GM12891 (cell line): ENCODE results near the gene DSCAM.
A peak's percentile ranks its signal among the peaks of the same experiment; 100 is the strongest.

ENCODE experiments used
- DNase-seq: peaks from one replicate; pipeline ENCODE4 v3.0.0; 2011; ENCODE audit warnings: low spot score; ENCODE audit not compliant: insufficient read length
- FAIRE-seq: peaks from 2 replicates; lab custom pipeline; 2011; peaks lifted over from hg19 to GRCh38; lab: Jason Lieb, UNC
- PAX5 ChIP-seq: IDR thresholded peaks from 2 replicates; pipeline ENCODE4 v1.6.1; 2011; ENCODE audit warnings: low read length, moderate library complexity, mild to moderate bottlenecking; ENCODE audit not compliant: insufficient read depth, severe bottlenecking
- POLR2A ChIP-seq: IDR thresholded peaks from 2 replicates; pipeline ENCODE4 v1.6.1; 2011; ENCODE audit warnings: low read depth, low read length, control low read depth
- POLR2AphosphoS5 ChIP-seq: IDR thresholded peaks from 2 replicates; pipeline ENCODE4 v1.6.1; 2011; ENCODE audit warnings: low read depth, low read length, control low read depth
- POU2F2 ChIP-seq: IDR thresholded peaks from 2 replicates; pipeline ENCODE4 v1.6.1; 2011; ENCODE audit warnings: low read depth, mild to moderate bottlenecking, control low read depth, low read length, moderate library complexity
- SPI1 ChIP-seq: IDR thresholded peaks from 2 replicates; pipeline ENCODE4 v1.6.1; 2011; ENCODE audit warnings: low read depth, low read length, control low read depth
- TAF1 ChIP-seq: IDR thresholded peaks from 2 replicates; pipeline ENCODE4 v1.6.1; 2011; ENCODE audit warnings: low read depth, low read length, control low read depth

Gene DSCAM

DNA sequence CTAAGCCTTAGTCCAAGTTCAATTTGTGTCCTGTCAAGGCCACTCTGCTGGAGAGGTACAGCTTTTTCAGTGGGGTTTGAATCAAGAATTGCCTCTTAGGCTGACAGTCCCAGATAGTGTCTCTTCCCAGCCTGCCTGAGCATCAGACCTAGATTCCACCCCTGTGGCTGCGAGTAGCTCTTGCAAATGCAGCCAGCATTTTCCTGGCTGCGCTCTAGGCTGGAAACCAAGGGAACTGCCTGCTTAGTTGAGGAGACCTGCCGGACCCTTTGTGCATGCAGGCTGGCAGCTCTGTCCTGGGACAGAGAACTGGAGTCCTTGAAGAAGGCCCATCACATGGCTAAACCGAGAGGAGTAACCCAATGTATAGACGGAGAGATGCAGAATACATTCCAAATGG lies 686.0 kb downstream of the DSCAM start:
- FAIRE-seq (no peak), DNase-seq (no peak)
- TF ChIP-seq POLR2A (no peak), TAF1 (no peak), POLR2AphosphoS5 (no peak), POU2F2 (no peak), SPI1 (no peak)

DNA sequence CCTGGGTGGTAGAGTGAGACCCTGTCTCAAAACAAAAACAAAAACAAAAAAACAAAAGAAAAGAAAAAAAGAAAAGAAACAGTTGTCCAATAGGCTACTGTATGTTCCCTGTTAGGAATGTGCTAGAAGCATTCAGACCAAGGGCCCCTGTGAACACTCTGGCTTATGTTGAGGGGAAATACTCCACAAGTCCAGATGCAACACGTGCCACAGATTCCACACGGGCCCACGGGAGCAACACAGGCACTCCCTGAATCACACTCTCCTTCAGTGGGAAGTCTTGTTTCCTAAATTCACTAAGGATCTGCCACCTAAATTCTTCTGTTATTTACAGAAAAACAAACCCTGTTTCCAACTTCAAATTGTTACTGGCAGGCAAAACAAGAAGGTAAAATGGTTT lies 688.6 kb downstream of the DSCAM start:
- no peak for FAIRE-seq
- TF ChIP-seq POLR2AphosphoS5: no peak
- TF ChIP-seq POU2F2: no peak
- DNase-seq: no peak

DNA sequence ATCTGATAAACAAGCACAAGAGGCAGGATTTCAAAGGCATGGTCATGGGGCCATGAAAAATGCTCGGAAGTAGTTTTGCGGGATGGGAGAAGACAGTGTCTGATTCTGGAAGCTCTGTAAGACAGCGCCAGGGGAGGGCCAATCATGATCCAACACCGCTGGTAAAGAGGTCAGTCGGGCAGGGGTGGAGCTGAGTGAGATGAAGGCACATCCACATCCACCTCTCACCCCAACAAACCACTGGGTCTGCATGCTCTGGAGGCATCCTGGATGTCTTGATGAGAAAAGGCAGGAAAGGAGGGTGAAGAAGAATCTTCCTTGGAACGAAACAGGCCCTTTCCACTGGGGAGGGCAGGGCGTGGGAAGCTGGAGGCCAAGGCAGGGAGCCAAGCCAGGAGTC lies 691.4 kb downstream of the DSCAM start:
- DNase-seq: no peak
- FAIRE-seq: no peak
- TF ChIP-seq POU2F2: no peak
- TF ChIP-seq PAX5: no peak
- no peak for TF ChIP-seq POLR2A
- no peak for TF ChIP-seq TAF1
- TF ChIP-seq SPI1: no peak
- TF ChIP-seq POLR2AphosphoS5: no peak

GRCh38 chr21:40153351-40153750 lies 693.6 kb downstream of the DSCAM start:
- DNase-seq (no peak), FAIRE-seq (no peak)
- no peak for TF ChIP-seq POLR2AphosphoS5
- TF ChIP-seq PAX5: no peak
- TF ChIP-seq POLR2A: no peak
- TF ChIP-seq POU2F2: no peak
- TF ChIP-seq SPI1: no peak
- TF ChIP-seq TAF1: no peak

- DNase-seq (no peak), FAIRE-seq (no peak)
- TF ChIP-seq TAF1: no peak
- no peak for TF ChIP-seq POU2F2
- TF ChIP-seq POLR2AphosphoS5: no peak
- no peak for TF ChIP-seq POLR2A
- TF ChIP-seq PAX5: no peak
- TF ChIP-seq SPI1: no peak
Measured at GRCh38 chr21:40152476-40152875, 694.5 kb downstream of the DSCAM start.

DNA sequence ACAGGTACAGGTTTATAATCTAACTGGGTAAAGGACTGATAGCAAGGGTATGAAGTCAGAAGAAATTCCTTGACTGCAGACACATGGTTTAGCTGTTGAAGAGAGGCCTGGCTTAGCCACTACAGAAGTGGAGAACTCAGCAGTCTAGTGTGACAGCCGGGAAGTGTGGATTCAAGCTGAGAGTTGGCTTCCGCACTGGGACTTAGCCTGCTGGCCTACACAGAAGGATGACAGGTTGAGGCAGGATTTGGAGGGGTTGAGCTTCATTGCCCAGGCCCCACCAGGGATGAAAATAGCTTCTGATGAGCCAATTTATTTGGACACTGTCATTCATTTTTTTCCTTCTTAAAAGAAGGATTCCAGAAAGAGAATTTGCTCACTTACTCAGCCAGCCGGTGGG lies 695.3 kb downstream of the DSCAM start:
- FAIRE-seq: no peak
- no peak for DNase-seq
- no peak for TF ChIP-seq POLR2A
- no peak for TF ChIP-seq PAX5
- no peak for TF ChIP-seq TAF1
- no peak for TF ChIP-seq POU2F2
- no peak for TF ChIP-seq SPI1
- no peak for TF ChIP-seq POLR2AphosphoS5

DNA sequence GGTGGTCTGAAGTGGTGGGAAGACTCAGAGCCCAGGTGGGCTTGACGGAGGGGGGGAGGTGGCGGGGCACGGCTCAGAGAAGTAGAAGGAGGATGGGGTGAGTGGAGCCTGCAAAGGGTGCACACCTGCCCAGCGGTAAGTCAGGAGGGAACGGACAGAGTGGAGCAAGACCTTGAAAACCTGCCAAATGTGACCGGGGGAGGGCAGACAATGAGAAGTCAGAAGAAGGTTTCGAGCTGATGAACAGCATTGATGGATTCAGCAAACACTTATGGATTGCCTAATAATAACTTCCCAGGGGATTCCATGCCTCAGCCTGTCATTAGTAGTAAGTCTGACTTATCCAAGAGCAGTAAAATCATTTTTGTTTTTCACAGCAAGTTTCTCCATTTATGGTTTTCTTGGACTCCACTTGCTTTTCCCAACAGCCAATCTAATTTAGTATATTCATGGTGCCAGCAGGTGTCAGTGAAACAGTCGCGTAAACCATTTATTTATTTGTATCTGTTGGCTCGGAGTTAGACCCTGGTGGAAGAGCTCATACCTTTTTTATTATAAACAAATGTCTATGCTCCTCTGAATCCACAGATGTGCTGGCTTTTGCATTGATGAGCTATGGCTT lies 700.6 kb downstream of the DSCAM start:
- FAIRE-seq: no peak
- no peak for DNase-seq
- TF ChIP-seq POLR2A: no peak
- no peak for TF ChIP-seq SPI1
- TF ChIP-seq POU2F2: no peak

GRCh38 chr21:40143822-40144525 lies 703.0 kb downstream of the DSCAM start:
- DNase-seq (peak; percentile 47), FAIRE-seq (no peak)
- TF ChIP-seq POLR2AphosphoS5 (no peak), TAF1 (no peak), POU2F2 (no peak), SPI1 (no peak), PAX5 (no peak), POLR2A (no peak)

DNA sequence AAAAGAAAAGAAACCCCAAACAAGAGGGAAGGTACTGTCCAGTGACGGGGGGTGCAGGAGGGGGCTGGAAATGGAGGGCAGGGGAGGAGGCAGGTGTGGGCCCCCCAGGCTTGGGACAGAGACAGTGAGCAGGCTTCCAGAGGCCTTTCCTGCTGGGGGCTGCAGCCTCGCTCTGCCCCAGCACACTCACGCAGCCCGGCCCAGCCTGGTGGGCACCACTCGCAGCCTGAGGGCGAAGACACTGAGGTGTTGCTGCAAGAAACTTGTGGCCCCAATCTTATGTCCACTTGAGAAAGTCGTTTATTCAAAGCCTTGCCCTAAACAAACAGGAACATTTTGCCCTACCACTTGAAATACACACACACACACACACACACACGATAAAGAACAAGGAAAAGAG lies 705.3 kb downstream of the DSCAM start:
- TF ChIP-seq TAF1 (no peak), POU2F2 (no peak), POLR2A (no peak), PAX5 (no peak), SPI1 (no peak), POLR2AphosphoS5 (no peak)
- DNase-seq (no peak), FAIRE-seq (no peak)

- DNase-seq (no peak), FAIRE-seq (no peak)
- no peak for TF ChIP-seq PAX5
- no peak for TF ChIP-seq POU2F2
- TF ChIP-seq POLR2A: no peak
- TF ChIP-seq SPI1: no peak
- TF ChIP-seq TAF1: no peak
- TF ChIP-seq POLR2AphosphoS5: no peak
Measured at GRCh38 chr21:40140675-40141074, 706.3 kb downstream of the DSCAM start.
